SK-N-SH treated with all-trans-retinoic acid at 6 μM for 48 hours (cell line): ENCODE results near the gene ANO6.

ENCODE experiments used
- ARNTL ChIP-seq: fragments of 450-650 bp; formaldehyde crosslinking; IDR thresholded peaks from 2 replicates; pipeline ENCODE4 v1.5.0; 2020; ENCODE audit warnings: low read depth, mild to moderate bottlenecking, moderate library complexity, borderline replicate concordance
- PATZ1 ChIP-seq: fragments of 250-450 bp; sonication (Bioruptor Pico); IDR thresholded peaks from 2 replicates; pipeline ENCODE4 v1.8.0; 2020; ENCODE audit warnings: mild to moderate bottlenecking, moderate library complexity, borderline replicate concordance
- SNAI2 ChIP-seq: fragments of 250-450 bp; sonication (Bioruptor Pico); IDR thresholded peaks from 2 replicates; pipeline ENCODE4 v1.5.0; 2020; ENCODE audit warnings: mild to moderate bottlenecking, moderate library complexity
- ZC3H10 ChIP-seq: fragments of 250-450 bp; sonication (Bioruptor Pico); IDR thresholded peaks from 2 replicates; pipeline ENCODE4 v1.5.1; 2021; ENCODE audit warnings: mild to moderate bottlenecking, moderate library complexity

DNA sequence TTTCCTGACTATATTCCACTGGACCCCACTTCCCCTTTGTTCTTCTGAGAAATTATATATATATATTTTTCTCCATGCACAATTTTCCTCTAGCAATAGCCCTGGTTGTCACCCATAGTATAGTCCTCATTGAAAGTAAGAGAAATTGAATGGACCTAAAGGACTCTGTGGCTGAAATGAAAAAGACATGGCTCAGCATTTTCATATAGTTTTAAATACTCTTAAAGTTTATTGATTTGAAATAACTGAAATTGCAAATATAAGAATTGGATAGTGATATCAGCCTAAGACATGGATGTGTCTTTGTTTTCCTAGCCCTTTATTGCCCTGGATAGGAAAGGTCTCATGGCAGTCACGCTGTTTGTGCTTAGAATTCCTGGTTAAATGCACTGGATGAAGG is 113.8 kb downstream of the ANO6 start:
- TF ChIP-seq PATZ1 (no peak), ZC3H10 (CRISPR knock-in tag) (no peak), ARNTL (CRISPR knock-in tag) (no peak), SNAI2 (no peak)
